ENCODE results near the gene KCNJ14.
"Not testable (repeated sequence)": the region's sequence is repeated elsewhere in the genome, so short reads cannot be mapped to it uniquely, and the experiment has no call there.

KCNJ14 gene

DNA sequence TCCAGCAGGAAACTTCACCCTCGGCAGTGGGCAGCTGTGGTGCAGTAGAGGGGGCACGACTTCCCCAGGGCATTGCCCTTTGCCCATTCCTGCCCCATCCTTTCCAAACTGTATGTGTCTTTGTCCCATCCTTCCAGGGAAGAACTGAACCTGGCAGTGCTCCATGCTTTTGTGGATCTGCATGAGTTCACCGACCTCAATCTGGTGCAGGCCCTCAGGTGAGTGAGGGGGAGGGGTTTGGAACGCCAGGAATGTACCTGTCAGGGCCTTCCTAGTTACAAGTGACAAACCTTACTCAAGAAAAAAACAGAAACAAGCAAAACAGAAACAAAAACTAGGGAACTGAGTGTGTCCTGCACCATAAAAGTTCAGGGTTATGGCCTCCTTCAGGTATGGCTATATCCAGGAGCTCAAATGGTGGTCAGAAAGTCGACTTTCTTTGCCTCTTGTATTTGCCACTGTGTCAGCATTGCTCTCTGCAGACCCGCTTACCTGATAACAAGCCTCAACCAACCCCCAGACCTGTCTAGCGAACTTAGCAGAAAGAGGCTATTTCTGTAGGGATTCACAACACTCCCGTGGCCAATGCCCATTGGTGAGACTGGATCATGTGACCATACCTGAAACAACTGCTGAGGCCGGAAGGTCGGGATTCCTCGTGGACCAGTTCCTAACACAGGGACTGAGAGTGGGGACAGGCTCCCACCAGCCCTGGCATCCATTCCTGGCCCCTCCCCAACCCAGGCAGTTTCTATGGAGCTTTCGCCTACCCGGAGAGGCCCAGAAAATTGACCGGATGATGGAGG is 18.0 kb downstream of the KCNJ14 start:
- no peak for DNase-seq

DNA sequence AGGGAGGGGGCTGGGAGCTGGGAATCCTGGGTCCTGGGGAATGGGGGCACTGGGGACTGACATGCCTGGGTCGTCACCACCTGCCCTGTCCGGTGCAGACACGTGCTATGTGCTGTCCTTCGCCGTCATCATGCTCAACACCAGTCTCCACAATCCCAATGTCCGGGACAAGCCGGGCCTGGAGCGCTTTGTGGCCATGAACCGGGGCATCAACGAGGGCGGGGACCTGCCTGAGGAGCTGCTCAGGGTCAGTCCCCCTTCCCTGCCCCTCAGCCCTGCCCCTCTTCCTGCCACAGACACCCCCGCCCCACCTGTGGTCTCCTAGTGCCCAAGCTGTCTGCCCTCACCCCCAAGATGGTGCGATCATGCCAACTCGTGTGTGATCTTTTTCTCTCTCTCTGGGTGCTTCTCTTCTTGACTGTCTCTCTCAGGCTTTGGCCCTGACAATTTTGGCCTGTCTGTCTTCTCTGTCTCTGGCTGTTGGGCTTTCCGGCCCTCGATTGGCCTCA is 18.8 kb downstream of the KCNJ14 start:
- no peak for DNase-seq

DNA sequence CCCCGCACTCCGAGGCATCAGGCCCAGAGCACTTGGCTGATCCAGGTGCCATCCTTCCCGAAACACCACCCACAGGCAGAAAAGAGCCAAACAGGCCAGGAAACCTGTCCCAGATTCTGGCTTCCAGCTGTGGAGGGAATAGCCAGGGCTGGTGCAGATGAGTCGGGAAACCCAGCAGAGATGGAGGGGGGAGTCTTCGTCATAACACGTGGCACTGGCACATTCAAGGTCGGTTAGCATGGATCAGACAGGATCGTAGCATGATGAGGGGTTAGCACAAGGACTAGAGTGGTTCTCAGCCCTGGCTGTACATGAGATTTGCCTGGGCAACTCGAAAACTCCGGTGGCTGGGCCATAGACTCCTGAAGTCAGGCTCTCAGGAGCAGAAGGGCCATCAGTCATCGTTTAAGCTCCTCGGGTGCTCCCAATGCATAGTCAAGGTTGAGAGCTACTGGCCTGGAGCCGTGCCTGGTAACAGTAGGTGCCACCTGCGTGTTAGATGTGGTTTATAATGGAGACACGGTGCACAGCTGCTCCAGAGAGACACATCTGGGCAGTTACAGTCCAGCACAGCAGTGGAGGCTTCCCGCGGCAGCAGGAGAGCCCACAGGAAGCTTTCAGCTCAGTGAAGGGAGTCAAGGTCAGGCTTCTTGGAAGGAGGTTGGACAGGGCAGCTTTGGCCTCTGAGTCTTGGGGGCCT is 20.1 kb downstream of the KCNJ14 start:
- no peak for DNase-seq

DNA sequence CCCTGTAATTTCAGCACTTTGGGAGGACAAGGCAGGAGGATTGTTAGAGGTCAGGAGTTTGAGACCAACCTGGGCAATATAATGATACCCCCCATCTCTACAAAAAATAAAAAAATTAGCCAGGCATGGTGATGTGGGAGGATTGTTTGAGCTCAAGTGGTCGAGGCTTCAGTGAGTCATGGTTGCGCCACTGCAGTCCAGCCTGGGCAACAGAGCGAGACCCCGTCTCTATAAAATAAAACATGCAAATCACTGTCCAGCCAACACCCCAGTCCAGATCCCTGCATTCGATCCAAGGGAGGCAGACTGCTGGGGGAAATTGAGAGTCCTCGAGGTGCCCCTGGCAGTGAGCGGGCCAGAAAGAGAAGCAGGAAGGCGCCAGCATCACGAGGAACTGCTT is 20.8 kb downstream of the KCNJ14 start:
- DNase-seq, result no peak

DNA sequence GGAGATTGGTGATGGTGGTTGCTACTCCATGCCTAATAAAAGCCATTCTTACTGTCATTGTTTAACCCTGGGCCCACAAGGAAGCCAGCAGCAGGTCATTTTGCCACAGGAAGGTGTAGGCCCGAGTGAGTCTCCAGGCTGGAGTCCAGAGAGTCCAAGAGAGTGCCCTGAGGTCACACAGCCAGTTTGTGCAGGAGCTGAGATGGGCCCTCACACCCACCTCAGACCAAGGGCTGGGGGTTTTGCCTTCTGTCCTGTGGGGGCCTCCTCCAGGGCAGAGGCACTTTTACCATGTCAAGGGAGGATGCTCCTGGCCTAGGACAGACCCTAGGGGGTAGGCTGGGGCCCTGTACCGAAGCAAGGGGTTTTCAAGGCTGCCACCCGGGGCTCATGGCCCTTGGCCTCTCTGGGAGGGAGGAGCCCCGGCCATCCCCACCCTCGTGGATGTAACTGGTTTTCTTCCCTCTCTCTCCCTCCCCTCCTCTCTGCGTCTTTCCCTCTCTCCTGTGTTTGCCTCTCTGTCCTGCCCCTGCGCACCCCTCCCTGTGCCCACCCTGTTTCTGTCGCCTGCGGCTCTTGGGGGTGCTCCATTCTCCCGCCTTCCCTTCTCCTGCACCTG is 21.8 kb downstream of the KCNJ14 start:
- DNase-seq, result no peak

DNA sequence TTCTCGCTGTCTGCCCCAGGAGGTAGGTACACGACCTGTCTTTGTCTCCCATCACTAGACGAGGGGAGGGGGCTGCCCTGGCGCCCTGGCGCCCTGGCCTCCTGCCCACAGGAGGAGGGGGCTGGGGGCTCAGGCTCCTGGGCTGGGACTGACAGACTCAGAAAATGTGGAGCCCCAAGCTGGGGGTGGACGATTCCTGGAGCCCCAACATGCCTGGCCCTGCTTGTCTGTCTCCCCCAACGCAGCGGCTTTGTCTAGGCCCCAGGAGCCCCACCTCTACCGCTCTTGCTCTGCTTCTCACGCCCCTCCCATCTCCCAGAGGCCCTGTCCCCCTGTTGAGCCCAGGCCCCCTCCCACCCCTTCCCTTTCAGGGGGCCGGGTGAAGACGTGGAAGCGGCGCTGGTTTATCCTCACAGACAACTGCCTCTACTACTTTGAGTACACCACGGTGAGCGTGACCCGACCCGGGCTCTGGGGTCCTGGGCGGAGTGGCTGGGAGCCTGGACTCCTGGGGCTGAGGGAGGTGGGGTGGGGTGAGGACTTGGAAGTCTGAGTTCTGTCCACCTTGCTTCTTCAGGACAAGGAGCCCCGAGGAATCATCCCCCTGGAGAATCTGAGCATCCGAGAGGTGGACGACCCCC is 22.4 kb downstream of the KCNJ14 start:
- no peak for DNase-seq

DNA sequence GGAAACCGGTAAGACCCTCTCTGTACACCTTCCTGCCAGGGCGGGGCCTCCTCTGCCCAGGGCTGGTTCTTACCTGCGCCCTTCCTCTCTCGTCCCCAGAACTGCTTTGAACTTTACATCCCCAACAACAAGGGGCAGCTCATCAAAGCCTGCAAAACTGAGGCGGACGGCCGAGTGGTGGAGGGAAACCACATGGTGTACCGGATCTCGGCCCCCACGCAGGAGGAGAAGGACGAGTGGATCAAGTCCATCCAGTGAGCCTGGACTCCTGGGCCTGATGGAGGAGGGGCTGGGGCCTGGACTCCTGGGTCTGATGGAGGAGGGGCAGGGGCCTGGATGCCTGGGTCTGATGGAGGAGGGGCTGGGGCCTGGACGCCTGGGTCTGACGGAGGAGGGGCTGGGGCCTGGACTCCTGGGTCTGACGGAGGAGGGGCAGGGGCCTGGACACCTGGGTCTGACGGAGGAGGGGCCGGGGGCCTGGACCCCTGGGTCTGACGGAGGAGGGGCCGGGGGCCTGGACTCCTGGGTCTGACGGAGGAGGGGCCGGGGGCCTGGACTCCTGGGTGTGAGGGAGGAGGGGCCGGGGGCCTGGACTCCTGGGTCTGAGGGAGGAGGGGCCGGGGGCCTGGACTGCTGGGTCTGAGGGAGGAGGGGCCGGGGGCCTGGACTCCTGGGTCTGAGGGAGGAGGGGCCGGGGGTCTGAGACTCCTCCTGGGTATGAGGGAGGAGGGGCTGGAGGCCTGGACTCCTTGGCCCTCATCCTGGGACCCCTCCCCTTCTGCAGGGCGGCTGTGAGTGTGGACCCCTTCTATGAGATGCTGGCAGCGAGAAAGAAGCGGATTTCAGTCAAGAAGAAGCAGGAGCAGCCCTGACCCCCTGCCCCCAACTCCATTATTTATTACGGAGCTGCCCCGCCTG is 23.2 kb downstream of the KCNJ14 start:
- DNase-seq, result no peak

DNA sequence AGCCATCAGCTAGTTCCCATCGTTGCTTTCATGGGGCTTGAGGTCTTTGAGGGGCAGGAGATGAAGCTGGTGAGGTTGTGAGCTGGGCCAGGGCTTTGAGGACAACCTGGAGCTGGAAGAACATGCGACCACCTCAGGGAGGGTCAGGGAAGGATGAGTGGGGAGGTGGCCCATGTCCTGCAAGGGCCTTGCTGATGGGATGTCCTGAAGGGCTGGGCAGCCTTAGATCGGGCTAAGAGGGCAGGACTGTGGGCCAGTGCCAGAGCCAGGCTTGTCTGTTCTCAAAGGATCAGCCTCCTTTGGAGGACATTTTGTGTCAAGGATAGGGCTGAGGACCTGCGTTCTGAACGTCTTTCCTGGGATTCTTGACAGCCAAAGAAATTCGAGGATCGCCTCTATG is 24.3 kb downstream of the KCNJ14 start:
- no peak for DNase-seq

DNA sequence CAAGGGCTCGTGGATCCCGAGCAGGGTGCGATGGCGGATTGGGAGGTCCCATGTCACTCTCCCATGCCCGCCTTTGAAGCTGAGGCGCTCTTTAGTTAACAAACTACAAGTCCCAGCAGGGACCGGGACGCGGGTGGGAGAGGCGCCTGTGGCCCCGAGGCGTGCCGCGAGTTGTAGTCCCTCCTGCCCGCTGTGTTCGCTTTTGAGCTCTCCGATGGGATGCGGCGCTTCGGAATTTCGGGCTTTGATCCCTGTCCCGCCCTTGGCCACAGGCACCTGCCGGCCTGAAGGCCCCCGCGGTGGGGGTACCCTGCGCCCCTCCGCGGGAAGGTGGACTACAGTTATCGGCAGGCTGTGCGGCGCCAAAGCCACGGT is 24.8 kb downstream of the KCNJ14 start:
- DNase-seq, result peak in 1 of 5 experiments; percentile 23

DNA sequence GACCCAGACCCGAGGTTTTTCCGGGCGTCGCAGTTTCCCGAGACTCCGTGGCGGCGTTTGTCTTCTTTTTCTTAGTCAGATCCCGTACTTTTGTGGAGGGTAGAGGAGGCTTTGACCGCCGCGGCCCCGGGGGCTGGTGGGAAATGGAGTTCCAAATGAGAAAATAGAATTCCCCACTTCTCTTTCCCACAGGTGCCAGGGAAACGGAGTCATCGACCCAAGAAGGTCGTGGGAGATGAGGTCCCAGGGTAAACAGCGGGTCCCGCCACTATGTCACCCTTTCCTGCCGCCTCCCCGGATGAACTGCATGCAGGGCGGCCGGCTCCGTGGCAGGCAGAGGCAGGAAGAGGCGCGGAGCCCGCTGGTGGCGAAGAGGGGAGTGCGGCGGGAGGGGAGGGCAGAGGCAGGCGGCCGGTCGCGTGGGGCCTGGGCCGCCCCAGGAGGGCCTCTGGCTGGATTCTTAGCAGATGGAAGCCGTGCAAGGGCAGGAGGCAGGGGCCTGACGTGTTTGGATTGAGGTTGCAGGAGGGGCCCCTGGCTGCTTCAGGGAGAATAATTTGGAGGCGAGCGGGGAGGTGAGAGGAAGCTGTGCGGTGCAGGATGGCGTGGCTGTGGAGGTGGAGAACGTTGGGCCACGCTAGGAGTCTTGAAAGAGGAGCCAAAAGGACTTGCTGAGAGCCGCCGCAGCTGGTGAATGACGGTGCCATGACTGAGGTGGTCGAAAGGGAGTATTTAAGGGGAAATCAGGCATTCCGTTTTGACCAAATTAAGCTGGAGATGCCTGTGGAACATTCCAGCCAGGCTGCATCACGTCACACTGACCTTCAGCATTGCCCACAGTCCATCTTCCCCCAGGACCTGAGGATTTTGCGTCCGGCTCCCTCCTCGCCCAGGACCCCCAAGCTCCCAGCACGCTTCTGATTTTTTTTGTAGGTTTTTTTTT is 25.5 kb downstream of the KCNJ14 start:
- peak; percentile 33 to 65 (median 46) for DNase-seq

DNA sequence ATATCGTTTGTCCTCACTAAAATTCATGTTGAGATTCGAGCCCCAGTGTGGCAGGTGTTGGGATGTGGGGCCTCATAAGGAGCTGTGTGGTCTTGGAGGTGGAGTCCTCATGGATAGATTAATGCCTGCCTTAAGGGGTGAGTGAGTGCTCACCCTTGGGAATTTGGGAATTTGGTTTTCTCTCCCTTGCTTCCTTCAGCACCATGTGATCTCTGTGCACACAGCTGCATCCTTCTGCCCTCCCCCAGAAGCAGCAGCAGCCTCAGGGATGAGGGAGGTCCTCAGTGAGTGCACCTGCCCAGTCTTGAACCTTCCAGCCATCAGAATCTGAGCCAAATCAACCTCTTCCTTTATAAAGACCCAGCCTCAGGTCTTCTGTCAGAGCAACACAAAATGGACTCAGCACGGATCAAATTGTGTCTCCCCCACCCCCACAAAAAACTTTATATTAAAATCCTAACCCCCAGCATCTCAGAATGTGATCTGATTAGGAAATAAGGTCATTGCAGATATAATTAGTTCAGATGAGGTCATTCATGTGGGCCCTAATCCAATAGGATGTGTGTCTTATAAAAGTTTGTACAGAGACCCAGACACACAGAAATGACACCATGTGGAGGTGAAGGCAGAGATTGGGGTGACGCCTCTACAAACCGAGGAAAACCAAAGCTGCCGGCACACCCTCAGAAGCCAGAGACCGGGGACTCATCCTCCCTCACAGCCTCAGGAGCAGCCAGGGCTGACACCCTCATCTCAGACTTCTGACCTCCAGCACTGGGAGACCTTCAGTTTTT is 26.7 kb downstream of the KCNJ14 start:
- no peak for DNase-seq

DNA sequence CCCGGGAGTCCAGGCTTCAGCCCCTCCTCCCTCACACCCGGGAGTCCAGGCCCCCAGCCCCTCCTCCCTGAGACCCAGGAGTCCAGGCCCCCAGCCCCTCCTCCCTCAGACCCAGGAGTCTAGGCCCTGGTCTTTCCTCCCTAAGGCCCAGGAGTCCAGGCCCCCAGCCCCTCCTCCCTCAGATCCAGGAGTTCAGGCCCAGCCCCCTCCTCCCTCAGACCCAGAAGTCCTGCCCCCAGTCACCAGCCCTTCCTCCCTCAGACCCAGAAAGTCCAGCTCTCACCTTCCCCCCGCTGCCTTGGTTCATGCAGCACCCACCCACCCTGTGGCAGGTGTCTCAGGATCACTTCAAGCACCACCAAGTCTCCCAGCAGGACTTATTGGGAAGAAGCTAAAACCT is 27.9 kb downstream of the KCNJ14 start:
- DNase-seq, result no peak

DNA sequence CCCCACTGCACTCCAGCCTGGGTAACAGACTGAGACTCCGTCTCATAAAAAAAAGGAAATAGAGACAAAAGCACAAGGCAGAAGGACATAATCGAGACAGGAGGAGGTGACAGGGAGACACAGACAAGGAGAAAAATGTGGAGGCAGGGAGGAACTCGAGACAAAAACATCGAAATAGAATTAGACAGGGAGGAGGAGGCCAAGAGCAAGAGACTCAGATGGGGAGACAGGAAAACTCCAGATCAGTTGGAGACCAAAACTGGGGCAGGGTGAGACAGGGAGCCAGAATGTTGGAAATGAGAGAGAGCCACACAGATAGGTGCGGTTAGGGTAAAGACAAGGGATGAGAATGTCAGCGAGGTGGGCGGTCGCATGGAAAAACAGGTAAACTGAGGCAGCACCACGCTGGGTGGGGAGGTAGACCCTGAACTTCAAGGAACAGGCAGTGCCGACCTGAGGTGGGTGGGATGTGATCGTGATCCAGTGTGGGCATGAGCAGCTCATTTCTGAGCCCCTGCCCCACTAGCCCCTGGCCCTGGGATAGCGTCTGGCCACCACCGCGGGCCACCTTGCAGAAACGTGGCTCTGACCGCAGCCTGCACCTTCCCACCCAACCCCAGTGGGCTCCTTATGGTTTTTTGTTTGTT is 29.0 kb downstream of the KCNJ14 start:
- DNase-seq, result no peak

DNA sequence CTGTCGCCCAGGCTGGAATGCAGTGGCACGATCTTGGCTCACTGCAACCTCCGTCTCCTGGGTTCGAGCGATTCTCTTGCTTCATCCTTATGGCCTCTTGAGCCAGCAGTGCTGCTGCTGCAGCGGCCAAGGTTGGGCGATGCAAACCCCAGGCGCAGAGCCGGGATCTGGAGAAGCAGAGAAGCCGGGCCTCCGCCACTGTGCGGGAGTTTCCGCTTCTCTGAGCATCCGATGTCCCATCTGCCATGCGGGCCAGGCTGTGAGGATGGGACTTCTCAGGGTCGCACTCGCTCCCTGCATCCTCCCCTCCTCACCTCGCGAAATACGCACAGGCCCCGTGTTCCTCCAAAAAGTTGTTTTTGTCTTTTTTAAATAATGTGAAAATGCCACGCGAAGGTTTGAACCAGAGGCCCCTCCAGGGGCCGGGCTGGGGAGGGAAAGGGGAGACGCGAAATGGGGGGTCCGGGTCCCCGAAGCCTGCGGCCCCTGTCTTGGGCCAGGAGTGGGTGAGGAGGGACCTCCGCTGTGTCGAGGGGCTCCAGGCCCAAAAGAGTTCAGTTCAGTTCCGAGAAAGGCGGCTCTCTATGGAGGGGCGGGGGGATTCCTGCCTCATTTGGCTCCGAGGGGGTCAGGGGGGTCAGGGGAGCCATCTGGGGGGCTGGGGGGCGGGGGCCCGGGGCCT is 29.7 kb downstream of the KCNJ14 start:
- no peak for DNase-seq

DNA sequence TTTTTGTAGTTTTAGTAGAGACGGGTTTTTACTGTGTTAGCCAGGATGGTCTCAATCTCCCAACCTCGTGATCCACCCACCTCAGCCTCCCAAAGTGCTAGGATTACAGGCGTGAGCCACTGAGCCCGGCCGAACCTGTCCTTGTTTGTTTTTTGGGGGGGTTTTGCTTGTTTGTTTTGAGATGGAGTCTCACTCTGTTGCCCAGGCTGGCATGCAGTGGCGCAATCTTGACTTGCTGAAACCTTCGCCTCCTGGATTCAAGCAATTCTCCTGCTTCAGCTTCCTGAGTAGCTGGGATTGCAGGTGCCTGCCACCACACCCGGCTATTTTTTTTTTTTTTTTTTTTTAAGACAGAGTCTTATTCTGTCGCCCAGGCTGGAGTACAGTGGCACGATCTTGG is 31.3 kb downstream of the KCNJ14 start:
- not testable (repeated sequence) for DNase-seq

DNA sequence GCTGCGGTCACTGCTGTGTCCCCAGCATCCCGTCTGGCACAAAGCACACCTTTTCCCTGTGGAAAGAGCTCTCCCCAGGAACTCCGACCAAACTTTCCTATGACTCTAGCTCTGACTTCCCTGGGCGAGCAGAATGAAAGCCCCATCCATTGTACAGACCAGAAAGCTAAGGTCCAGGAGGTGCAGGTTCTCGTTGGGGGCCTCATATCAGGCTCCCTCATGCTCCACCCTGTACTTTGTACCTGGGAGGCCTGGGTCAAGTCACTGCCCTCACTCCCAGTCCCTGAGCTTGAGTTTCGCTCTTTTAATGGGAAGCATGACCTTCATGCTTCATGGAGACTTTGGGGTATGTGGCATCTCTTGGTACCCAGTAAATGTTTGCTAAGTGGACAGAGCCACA is 32.2 kb downstream of the KCNJ14 start:
- DNase-seq, result no peak

DNA sequence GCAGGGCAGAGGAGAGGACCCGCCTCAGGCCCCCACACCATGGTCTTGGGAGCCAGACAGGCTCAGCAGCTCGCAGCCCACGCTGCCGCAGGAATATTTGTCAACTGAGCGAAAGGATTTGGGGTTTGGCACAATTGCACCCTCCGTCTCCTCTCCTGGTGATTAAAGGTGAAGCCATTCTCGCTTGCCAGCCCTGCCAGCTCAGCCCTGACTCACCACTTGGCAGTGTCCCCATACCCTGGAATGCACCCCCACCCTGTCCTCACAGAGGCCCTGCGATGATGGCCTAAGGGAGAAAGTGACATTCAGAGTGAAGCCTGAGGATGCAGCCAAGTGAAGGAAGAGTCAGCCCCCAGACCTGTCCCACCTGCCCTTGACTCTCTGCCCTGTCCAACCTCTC is 32.6 kb downstream of the KCNJ14 start:
- DNase-seq, result no peak

DNA sequence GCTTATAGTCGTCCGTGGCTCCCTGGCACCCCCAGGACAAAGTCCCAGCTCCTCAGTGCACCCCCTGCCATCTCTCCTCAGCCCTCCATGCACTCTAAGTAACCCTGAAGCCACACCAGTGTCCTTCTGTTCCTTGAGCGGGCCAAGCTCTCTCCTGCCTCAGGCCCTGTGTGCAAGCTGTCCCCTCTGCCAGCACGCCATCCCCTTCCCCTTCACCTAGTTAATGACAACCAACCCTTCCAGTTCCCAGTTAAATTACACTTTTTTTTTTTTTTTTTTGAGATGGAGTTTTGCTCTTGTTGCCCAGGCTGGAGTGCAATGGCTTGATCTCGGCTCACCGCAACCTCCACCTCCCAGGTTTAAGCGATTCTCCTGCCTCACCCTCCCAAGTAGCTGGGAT is 33.1 kb downstream of the KCNJ14 start:
- DNase-seq, result not testable (repeated sequence)
